C4-2B (cell line): ENCODE measurements around the gene ENG.

Source experiments
- ZFX ChIP-seq: fragments of 450-650 bp; IDR thresholded peaks from 2 replicates; pipeline ENCODE4 v1.6.1; 2017
- TF ChIP-seq, protein P1 (sequence below): fragments of 450-650 bp; conservative IDR thresholded peaks from 2 replicates; pipeline ENCODE4 v1.5.1; 2017; ENCODE audit warnings: mild to moderate bottlenecking

- TF ChIP-seq, protein P1, sequence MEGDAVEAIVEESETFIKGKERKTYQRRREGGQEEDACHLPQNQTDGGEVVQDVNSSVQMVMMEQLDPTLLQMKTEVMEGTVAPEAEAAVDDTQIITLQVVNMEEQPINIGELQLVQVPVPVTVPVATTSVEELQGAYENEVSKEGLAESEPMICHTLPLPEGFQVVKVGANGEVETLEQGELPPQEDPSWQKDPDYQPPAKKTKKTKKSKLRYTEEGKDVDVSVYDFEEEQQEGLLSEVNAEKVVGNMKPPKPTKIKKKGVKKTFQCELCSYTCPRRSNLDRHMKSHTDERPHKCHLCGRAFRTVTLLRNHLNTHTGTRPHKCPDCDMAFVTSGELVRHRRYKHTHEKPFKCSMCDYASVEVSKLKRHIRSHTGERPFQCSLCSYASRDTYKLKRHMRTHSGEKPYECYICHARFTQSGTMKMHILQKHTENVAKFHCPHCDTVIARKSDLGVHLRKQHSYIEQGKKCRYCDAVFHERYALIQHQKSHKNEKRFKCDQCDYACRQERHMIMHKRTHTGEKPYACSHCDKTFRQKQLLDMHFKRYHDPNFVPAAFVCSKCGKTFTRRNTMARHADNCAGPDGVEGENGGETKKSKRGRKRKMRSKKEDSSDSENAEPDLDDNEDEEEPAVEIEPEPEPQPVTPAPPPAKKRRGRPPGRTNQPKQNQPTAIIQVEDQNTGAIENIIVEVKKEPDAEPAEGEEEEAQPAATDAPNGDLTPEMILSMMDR = no peak
- TF ChIP-seq ZFX = no peak
Measured at GRCh38 chr9:127776924-127777289, 77.6 kb downstream of the ENG start.
